ENCODE results near the gene PRR3.
A peak's percentile ranks its signal among the peaks of the same experiment; 100 is the strongest.

PRR3 gene

DNA sequence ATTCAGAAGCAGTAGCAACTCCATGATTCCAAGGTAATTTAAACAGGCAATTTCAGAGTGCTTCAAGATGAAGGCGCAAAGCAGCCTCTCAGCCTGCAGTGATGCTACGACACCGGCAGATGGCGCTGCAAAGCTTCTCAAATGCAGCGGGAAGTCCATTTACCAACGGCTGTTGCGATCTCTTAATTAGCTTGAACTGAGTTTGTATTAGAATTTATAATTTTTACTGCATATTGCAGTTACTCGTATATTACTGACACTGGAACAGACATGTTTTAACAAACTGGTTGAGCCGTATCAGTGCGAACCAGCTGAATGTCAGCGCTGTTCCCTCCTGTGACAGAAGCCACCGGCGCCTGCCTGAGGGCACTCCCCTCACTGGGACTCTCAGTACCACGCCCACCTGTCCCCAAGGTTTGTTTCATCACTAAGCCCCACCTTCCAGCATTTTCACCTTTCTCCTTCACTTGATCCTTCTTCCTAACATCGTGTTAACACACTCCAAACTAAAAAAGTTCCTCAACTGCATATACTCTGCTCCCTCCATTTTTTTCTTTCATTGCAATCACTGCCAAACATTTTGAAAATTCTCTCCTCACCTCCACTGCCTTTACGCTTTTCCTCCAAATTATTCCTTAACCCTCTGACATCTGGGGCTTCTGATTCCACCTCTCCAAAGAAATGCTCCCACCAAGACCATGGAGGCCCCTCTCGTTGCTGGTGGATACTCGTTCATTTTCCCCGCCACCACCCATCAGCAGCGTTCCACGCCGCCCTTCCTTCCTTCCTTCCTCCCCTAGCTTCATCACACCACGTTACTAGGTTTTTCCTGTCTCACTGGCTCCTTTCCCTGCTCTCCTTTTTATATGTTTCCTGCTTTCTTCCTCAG, 15.3 kb upstream of the PRR3 start:
- peak; percentile 56 for DNase-seq

- DNase-seq, result no peak
These were observed 14.7 kb upstream of the PRR3 start for GRCh38 chr6:30542404-30542725.

DNA sequence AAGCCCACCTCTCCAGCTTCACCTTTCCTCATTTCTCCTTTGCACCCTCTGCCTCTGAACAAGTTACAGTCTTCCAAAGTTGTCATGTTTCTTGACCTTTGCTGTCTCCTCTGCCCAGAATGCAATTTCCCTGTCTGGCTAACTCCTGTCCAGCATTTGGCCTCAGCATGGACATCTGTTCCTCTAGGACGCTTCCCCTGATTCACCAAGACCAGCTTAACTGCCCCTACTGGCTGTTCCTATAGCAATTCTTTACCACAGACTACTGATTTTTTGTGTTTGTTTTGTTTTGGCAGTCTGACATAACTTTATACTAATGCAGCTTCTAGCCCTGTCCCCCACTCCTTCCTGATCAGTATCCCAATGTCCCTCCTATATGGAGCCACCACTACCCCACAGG, 14.2 kb upstream of the PRR3 start:
- DNase-seq, result no peak

DNA sequence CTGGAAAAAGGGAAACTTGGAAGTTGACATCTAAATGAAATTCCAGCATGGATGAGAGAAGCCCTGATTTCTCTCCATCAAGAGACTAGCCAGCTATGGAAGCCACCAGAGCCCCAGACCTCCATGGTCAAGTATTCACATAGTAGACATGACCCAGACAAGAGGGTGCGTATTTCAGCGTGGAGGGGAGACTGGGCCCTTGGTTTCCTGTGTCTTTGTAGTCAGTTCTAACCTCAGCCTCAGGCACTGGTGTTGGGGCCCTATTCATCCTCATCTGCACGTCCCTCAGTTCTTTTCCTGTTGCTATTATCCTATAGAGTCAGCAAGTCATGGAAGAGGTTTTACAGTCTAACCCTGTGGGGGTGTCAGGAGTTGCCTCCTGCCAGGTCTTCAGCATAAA, 13.3 kb upstream of the PRR3 start:
- no peak for DNase-seq

DNA sequence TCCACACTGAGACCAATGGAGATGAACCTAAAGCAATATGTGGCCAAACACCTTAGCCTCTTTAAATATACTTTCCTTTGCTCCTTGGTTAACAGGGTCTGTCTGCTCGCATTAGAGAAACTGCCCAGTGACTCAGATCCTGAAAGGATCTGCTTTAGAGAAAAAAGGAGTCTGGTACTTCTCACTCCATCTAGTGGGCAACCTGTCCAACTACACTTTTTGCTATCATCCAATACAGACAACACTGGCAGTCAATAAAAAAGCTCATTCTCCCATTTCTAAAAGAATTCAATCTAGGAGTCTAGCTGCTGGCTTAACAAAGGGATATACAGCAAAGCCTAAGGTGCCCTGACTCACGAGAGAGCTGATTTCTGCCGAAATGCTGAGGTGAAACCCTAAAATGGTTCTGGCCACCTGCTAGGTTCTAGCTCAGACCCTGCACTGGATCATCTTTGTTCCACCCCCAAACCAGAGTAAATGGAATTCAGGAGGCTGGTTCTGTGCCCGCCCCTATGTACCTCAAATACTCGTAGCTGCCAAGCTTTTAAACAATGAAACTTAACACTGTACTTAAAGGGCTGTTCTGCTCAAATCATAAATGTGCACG, 12.3 kb upstream of the PRR3 start:
- DNase-seq, result peak; percentile 15

DNA sequence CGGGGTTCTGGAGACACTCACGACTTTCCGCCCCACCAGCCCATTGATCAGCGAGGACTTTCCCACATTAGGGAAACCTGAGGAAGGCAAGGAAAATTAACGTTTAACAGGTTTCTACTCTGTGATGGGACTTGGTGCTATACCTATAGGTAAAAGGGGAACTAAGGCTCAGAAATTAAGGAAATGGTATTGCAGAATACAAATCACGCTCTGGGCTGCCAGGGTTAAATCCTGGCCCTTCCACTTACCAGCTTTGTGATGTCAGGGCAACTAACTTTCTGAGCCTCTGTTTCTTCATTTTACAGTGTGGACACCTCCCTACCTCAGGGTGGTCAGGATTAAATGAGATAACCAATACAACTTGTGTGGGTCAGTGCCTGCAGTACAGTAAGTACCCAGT, 9.6 kb upstream of the PRR3 start:
- DNase-seq, result no peak

- DNase-seq, result no peak
These were observed 8.7 kb upstream of the PRR3 start for GRCh38 chr6:30548375-30548774.

GRCh38 chr6:30554404-30554803, 2.7 kb upstream of the PRR3 start:
- DNase-seq, result no peak

- no peak for DNase-seq
These were observed 1.9 kb upstream of the PRR3 start for GRCh38 chr6:30554962-30555815.

DNA sequence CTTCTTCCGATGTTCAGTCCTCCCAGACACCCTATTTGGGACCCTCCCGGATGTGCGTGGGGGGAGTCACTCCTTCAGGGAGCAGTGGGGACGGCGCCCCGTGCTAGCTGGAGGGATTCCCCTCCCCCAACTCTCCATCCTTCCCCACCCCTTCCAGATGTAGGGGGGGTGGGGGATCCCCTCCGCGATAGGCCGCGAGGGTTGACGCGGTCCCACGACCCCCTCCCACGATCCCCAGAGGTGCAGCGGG, 1.4 kb upstream of the PRR3 start:
- no peak for DNase-seq

GRCh38 chr6:30556066-30556905, 809 bp upstream of the PRR3 start, which contains the start of gene GNL1:
GNL1 (minus strand) TSS chr6:30556489; CDS start chr6:30556203, 286 bp downstream.
- peak; percentile 89 for DNase-seq

DNA sequence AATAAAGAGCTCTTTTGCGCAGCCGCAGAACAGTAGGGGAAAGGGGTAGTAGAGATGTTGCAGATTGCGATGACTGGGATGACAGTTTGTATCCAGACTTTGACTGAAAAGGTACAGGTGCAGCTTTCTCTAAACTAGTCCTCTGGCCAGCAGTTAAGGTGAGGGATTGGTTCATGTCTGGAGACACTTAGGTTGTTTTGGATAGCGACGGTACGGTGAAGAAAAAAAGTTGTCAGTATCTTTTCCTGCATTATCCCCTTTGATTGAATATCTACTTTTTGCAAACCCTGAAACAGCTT, 537 bp downstream of the PRR3 start:
- no peak for DNase-seq

- DNase-seq, result no peak
These were observed 3.8 kb downstream of the PRR3 start for GRCh38 chr6:30560930-30561329.

GRCh38 chr6:30562470-30563425, 5.7 kb downstream of the PRR3 start:
- DNase-seq, result no peak

DNA sequence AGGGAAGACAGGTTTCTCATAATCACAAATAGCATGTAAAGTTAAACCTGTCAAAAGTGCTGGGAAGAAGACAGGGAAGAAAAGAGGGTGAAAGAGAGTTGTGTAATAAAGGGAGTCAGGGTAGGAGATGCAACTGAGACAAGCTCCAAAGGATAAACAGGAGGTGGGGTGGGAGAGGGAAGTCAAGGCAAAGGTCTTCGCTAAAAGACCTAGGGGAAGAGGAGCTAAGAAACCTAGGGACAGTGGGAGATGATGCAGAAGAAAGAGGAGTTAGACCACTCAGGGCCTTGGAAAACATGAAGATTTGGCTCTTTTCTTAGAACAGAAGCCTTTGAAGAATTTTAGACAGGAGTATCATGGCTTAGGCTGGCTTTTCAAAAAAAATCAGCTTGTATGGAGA, 7.0 kb downstream of the PRR3 start:
- DNase-seq, result no peak

DNA sequence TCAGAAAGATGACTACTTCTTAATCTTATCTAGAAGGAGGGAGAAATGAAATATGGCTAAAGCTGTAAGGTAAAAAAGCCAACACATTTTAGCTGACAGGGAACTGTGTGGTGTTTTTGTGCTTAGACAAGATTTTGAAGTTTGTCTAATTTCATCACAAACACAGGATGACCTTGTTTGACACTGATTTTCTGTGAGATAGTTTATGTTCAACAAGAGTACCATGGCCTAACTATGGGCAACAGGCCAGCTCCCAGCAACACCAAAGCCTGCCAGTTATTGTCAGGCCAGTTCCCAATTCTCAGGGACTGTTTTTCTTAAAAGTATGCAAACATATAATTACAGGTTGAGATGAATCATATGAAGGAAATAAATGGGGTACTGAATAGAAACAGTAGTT, 8.7 kb downstream of the PRR3 start:
- DNase-seq, result no peak

GRCh38 chr6:30568245-30568644, 11.2 kb downstream of the PRR3 start:
- DNase-seq, result peak; percentile 8

- DNase-seq, result no peak
These were observed 13.2 kb downstream of the PRR3 start for GRCh38 chr6:30570263-30570662.

DNA sequence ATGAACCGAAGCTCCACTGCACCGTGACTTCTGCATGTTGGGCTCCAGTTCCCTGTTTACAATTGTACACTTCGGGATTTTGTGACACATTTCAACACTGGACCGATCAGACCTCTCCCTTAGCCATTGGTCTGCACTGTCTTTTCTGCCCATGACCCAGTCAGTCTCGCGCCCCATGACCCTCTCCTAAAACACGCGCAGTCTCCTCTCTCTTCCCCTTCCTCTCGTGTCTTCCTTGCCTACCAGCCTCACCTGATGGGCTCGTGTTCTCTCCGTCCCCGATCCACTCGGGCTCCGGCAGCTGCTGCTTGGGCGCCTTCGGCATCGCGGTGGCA, 13.6 kb downstream of the PRR3 start:
- DNase-seq, result no peak

- peak; percentile 97 for DNase-seq
These were observed 14.1 kb downstream of the PRR3 start, which contains the start of gene ABCF1 for GRCh38 chr6:30571075-30571761. ABCF1 (plus strand) TSS chr6:30571442; CDS start chr6:30571488, 46 bp downstream.

- no peak for DNase-seq
These were observed 14.6 kb downstream of the PRR3 start for GRCh38 chr6:30571762-30572082.

- DNase-seq, result no peak
These were observed 15.1 kb downstream of the PRR3 start for GRCh38 chr6:30572148-30572547.

Data from NCI-H774 (cell line).